ENCODE measurements around the gene ZDHHC8. TPM values are rescaled to one million over a fixed set of nuclear protein-coding genes. Genes with fewer than 3 reads are reported as not detected.

The ZDHHC8 gene
- total RNA-seq, 1 experiment from 2014 or later: 89.3 TPM

- Histone ChIP-seq H3K9me2 (ENCODE audit: insufficient read depth) (no peaks in the 10 kb centered on the region), H3K9ac (ENCODE audit: low read length) (no peak overlapping the region), H3K27me3 (ENCODE audit: insufficient read depth, low read length) (no peaks in the 10 kb centered on the region), H3K4me3 (replicated peaks in 1 of 2; ENCODE audit: low read depth in 1 of 2, low read length in 2 of 2) (no peak overlapping the region), H3K79me2 (ENCODE audit: insufficient read depth, low read length) (peaks cover 95% of the 10 kb centered on the region), H3K9me3 (ENCODE audit: control insufficient read depth in 1 of 2, insufficient read depth in 1 of 2, low read depth in 1 of 2, low read length in 2 of 2) (no peaks in the 10 kb centered on the region), H4K20me1 (ENCODE audit: insufficient read depth) (peaks cover 11% of the 10 kb centered on the region; the same call in 1 of the 2 replicates), H3K36me3 (ENCODE audit: control insufficient read depth in 1 of 2, insufficient read depth in 2 of 2, low read length in 2 of 2) (peaks cover 42 to 54% of the 10 kb centered on the region in 2 experiments), H3K4me2 (ENCODE audit: low read length) (no peak overlapping the region; the same call in 1 of the 2 replicates), H3K27ac (ENCODE audit: low read depth, low read length) (peak overlapping the region; percentile 45; the same call in 1 of the 2 replicates), H3K4me1 (ENCODE audit: control insufficient read depth in 1 of 2, insufficient read depth in 2 of 2, low read length in 2 of 2) (peaks cover 9 to 26% of the 10 kb centered on the region in 2 experiments; a peak in 3 of 4 replicates), H2AFZ (ENCODE audit: low read depth, low read length, poor library complexity, severe bottlenecking) (no peak overlapping the region)
- intact Hi-C loops (cut with micrococcal nuclease): loop anchor here (10.0 kb wide), 1 partner anchor 100 kb away; no protein-coding TSS in a partner anchor
- ChIA-PET POLR2A (no interaction called here), CTCF (no interaction called here), RAD21 (ENCODE audit: low non-redundant PET in 1 of 2, low total read pairs in 2 of 2, uncharacterized antibody in 2 of 2, unreplicated experiment in 2 of 2) (no interaction called here)
- BruUV-seq (replicated peaks): no TSS peak
- TF ChIP-seq, protein P1, sequence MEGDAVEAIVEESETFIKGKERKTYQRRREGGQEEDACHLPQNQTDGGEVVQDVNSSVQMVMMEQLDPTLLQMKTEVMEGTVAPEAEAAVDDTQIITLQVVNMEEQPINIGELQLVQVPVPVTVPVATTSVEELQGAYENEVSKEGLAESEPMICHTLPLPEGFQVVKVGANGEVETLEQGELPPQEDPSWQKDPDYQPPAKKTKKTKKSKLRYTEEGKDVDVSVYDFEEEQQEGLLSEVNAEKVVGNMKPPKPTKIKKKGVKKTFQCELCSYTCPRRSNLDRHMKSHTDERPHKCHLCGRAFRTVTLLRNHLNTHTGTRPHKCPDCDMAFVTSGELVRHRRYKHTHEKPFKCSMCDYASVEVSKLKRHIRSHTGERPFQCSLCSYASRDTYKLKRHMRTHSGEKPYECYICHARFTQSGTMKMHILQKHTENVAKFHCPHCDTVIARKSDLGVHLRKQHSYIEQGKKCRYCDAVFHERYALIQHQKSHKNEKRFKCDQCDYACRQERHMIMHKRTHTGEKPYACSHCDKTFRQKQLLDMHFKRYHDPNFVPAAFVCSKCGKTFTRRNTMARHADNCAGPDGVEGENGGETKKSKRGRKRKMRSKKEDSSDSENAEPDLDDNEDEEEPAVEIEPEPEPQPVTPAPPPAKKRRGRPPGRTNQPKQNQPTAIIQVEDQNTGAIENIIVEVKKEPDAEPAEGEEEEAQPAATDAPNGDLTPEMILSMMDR (IDR thresholded peaks at IDR 0.05 in 2 of 3, conservative IDR thresholded peaks at IDR 0.05 in 1 of 3; ENCODE audit: borderline replicate concordance in 1 of 3, insufficient read depth in 1 of 3, low read depth in 2 of 3, low read length in 2 of 3): peak in 2 of 3 experiments; percentile 60 to 68; a peak in 4 of 6 replicates
- TF ChIP-seq CEBPB (IDR thresholded peaks at IDR 0.05; ENCODE audit: low read depth): no peak
- no peak for TF ChIP-seq ZBTB33 (IDR thresholded peaks at IDR 0.05; ENCODE audit: extremely low read depth, insufficient replicate concordance, low read length)
- TF ChIP-seq EGR1 (IDR thresholded peaks at IDR 0.05; ENCODE audit: low read depth): no peak
- TF ChIP-seq MAX (IDR thresholded peaks at IDR 0.05): peak; percentile 36; the same call in 1 of the 2 replicates
- TF ChIP-seq SRF (IDR thresholded peaks at IDR 0.05; ENCODE audit: low read depth): no peak
- DNase-seq (ENCODE audit: low read depth, low spot score): no peak
- ATAC-seq: peak; percentile 39
Observed at GRCh38 chr22:20084547-20085413, 46.8 kb upstream of the ZDHHC8 start.

All from HCT116 (cell line).